Measurements from ENCODE around the gene LCN12. TPM values are rescaled to one million over a fixed set of nuclear protein-coding genes. Genes with fewer than 3 reads are reported as not detected.
A peak's percentile ranks its signal among the peaks of the same experiment; 100 is the strongest.

Gene LCN12
- total RNA-seq, 1 donor from 2014 or later, result 2.9 TPM

DNA sequence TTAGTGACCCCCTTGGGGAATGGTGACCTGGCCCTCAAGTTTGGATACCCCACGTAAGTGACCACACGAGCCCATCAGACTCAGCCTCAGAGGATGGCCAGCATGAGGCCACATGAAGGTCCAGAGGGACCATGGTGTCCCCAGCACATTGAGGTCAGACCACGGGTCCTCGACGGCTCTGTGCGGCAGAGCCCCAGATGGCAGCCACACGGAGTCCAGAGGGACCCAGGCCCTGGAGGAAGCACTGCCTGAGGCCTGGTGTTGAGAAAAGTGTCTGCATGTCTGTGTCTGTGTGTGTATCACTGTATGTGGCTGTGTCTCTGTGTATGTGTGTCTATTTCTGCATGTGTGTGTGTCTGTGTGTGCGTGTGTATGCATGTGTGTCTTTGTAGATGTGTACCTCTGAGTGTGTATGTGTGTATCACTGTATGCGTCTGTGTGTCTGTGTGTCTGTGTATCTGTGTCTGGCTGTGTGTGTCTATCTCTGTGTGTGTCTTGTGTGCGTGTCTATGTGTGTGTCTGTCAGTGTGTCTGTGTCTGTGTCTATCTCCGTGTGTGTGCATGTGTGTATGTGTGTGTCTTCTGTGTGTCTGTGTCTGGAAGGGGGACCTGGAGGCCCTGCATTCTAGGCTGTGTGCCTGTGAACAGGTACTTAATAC, 31.7 kb downstream of the LCN12 start:
- no peak overlapping the region for H3K27ac Mint-ChIP-seq (ENCODE audit: unreplicated experiment)
- no peaks in the 10 kb centered on the region for H3K36me3 Mint-ChIP-seq (ENCODE audit: unreplicated experiment)
- H3K4me3 Mint-ChIP-seq (ENCODE audit: unreplicated experiment), result peak overlapping the region; percentile 43
- H3K27me3 Mint-ChIP-seq (ENCODE audit: unreplicated experiment), result peaks cover 14% of the 10 kb centered on the region
- peak; percentile 51 for DNase-seq
- H3K9me3 Mint-ChIP-seq (ENCODE audit: unreplicated experiment), result peaks cover 10% of the 10 kb centered on the region
- H3K4me1 Mint-ChIP-seq (ENCODE audit: low read depth, unreplicated experiment), result peaks cover 4% of the 10 kb centered on the region
- TF ChIP-seq, protein P1, sequence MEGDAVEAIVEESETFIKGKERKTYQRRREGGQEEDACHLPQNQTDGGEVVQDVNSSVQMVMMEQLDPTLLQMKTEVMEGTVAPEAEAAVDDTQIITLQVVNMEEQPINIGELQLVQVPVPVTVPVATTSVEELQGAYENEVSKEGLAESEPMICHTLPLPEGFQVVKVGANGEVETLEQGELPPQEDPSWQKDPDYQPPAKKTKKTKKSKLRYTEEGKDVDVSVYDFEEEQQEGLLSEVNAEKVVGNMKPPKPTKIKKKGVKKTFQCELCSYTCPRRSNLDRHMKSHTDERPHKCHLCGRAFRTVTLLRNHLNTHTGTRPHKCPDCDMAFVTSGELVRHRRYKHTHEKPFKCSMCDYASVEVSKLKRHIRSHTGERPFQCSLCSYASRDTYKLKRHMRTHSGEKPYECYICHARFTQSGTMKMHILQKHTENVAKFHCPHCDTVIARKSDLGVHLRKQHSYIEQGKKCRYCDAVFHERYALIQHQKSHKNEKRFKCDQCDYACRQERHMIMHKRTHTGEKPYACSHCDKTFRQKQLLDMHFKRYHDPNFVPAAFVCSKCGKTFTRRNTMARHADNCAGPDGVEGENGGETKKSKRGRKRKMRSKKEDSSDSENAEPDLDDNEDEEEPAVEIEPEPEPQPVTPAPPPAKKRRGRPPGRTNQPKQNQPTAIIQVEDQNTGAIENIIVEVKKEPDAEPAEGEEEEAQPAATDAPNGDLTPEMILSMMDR (IDR thresholded peaks at IDR 0.05; ENCODE audit: partially characterized antibody, unreplicated experiment), result no peak

DNA sequence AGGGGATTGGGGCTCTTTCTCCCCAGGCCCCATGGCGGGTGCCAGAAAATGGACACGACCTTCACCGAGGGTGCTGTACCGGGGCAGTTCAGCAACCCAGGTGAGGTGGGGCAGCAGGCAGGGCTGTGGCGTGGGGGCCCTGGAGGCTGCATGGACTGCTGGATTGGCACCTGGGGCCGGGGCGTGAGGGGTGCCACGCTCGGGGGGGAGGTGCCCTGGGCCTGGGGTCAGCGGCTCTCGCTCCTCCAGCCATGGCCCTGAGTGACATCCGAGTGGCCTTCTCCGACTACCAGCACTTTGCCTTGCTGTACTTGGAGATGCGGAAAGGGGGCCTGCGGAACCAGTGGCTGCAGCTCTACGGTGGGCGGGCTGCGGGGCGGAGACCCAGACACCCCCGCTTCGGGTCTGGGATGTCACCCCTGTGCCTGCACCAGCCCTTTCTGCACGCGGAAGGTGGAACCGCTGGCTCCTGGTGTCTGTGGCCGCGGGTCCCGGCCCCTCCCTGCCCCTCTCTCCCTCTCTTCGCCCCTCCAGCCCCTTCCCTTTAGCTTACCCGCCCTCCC, 32.5 kb downstream of the LCN12 start:
- H3K4me3 Mint-ChIP-seq (ENCODE audit: unreplicated experiment), result no peak overlapping the region
- DNase-seq, result peak; percentile 21

DNA sequence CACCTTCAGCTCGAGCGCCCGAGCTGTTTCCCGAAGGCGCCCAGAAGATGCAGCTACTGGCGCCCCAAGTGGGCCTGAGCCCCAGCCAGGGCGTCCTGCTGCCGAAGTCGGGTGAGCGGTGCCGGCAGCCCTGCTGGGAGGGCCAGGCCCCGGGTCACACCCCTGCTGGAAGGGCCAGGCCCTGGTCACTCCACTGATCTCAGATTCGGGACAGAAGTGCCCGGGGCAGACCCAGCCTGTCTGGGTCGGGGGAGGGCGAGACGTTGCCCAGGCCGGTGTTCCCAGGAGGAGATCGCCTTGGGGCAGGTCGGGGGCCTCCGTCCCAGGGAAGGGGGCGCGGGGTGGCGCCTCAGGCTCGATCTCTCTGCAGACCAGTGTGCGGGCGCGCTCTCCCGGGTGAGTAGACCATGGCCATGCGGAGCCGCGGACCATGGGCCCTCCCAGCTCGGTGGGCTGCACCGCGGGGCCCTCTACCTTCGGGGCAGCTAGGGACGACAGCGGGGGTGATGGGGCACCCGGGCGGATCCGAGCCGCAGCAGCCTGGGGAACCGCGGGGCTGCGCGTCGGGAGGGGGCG, 33.0 kb downstream of the LCN12 start:
- Mint-ChIP-seq H3K4me3 (ENCODE audit: unreplicated experiment) (no peak overlapping the region), H3K9me3 (ENCODE audit: unreplicated experiment) (peaks cover 10% of the 10 kb centered on the region), H3K27ac (ENCODE audit: unreplicated experiment) (no peak overlapping the region), H3K36me3 (ENCODE audit: unreplicated experiment) (no peaks in the 10 kb centered on the region), H3K4me1 (ENCODE audit: low read depth, unreplicated experiment) (peaks cover 4% of the 10 kb centered on the region), H3K27me3 (ENCODE audit: unreplicated experiment) (peaks cover 18% of the 10 kb centered on the region)
- DNase-seq, result peak; percentile 24
- TF ChIP-seq, protein P1 (IDR thresholded peaks at IDR 0.05; ENCODE audit: partially characterized antibody, unreplicated experiment), result no peak

More for the DNA sequence above, 32.5 kb downstream of the LCN12 start:
- H3K9me3 Mint-ChIP-seq (ENCODE audit: unreplicated experiment), result peaks cover 10% of the 10 kb centered on the region
- no peak overlapping the region for H3K27ac Mint-ChIP-seq (ENCODE audit: unreplicated experiment)
- peaks cover 4% of the 10 kb centered on the region for H3K4me1 Mint-ChIP-seq (ENCODE audit: low read depth, unreplicated experiment)
- no peaks in the 10 kb centered on the region for H3K36me3 Mint-ChIP-seq (ENCODE audit: unreplicated experiment)
- H3K27me3 Mint-ChIP-seq (ENCODE audit: unreplicated experiment), result peaks cover 18% of the 10 kb centered on the region
- TF ChIP-seq, protein P1 (IDR thresholded peaks at IDR 0.05; ENCODE audit: partially characterized antibody, unreplicated experiment), result no peak

- H3K9me3 Mint-ChIP-seq (ENCODE audit: unreplicated experiment), result peaks cover 11% of the 10 kb centered on the region
- TF ChIP-seq, protein P1 (IDR thresholded peaks at IDR 0.05; ENCODE audit: partially characterized antibody, unreplicated experiment), result no peak
- DNase-seq, result peak; percentile 22
- H3K36me3 Mint-ChIP-seq (ENCODE audit: unreplicated experiment), result peaks cover 5% of the 10 kb centered on the region
- peaks cover 5% of the 10 kb centered on the region for H3K4me1 Mint-ChIP-seq (ENCODE audit: low read depth, unreplicated experiment)
- H3K27me3 Mint-ChIP-seq (ENCODE audit: unreplicated experiment), result peaks cover 23% of the 10 kb centered on the region
- no peak overlapping the region for H3K27ac Mint-ChIP-seq (ENCODE audit: unreplicated experiment)
- H3K4me3 Mint-ChIP-seq (ENCODE audit: unreplicated experiment), result no peak overlapping the region
These were observed 33.8 kb downstream of the LCN12 start for GRCh38 chr9:136985853-136986252.

- Mint-ChIP-seq H3K36me3 (ENCODE audit: unreplicated experiment) (peaks cover 5% of the 10 kb centered on the region), H3K4me3 (ENCODE audit: unreplicated experiment) (no peak overlapping the region), H3K9me3 (ENCODE audit: unreplicated experiment) (peaks cover 9% of the 10 kb centered on the region), H3K27me3 (ENCODE audit: unreplicated experiment) (peaks cover 25% of the 10 kb centered on the region), H3K27ac (ENCODE audit: unreplicated experiment) (no peak overlapping the region), H3K4me1 (ENCODE audit: low read depth, unreplicated experiment) (peaks cover 10% of the 10 kb centered on the region)
- TF ChIP-seq, protein P1 (IDR thresholded peaks at IDR 0.05; ENCODE audit: partially characterized antibody, unreplicated experiment), result no peak
- no peak for DNase-seq
These were observed 36.8 kb downstream of the LCN12 start for GRCh38 chr9:136988872-136989271.

All from glutamatergic neuron (in vitro differentiated cells).